Activated CD4-positive, alpha-beta memory T cell treated with anti-CD3 and anti-CD28 coated beads for 36 hours (primary cell): ENCODE measurements around the gene HFM1. TPM values are rescaled to one million over a fixed set of nuclear protein-coding genes. Genes with fewer than 3 reads are reported as not detected.
"Not testable (repeated sequence)": the region's sequence is repeated elsewhere in the genome, so short reads cannot be mapped to it uniquely, and the experiment has no call there.

Experiments used
- CTCF ChIA-PET: fragments of 350-600 bp; sonication (Branson Sonifier 250); formaldehyde crosslinking; loops from one replicate; lab custom pipeline; 2021; ENCODE audit warnings: antibody characterized with exemption, inconsistent platforms; lab: Charles Lee
- POLR2A ChIA-PET: fragments of 350-600 bp; sonication (Branson Sonifier 250); formaldehyde crosslinking; loops from one replicate; lab custom pipeline; 2021; ENCODE audit warnings: antibody characterized with exemption; lab: Charles Lee
- DNase-seq: peaks from one replicate; pipeline ENCODE4 v3.0.0-alpha.2; 2020
- H3K27ac Mint-ChIP-seq: one replicate; pipeline ENCODE4 v1.8.0; 2021; ENCODE audit warnings: mixed read lengths
- H3K27me3 Mint-ChIP-seq: one replicate; pipeline ENCODE4 v1.8.0; 2021; ENCODE audit warnings: mixed read lengths
- H3K36me3 Mint-ChIP-seq: one replicate; pipeline ENCODE4 v1.8.0; 2021; ENCODE audit warnings: mixed read lengths
- H3K4me1 Mint-ChIP-seq: one replicate; pipeline ENCODE4 v1.8.0; 2021; ENCODE audit warnings: low read depth, mixed read lengths
- H3K4me3 Mint-ChIP-seq: one replicate; pipeline ENCODE4 v1.8.0; 2021; ENCODE audit warnings: mild to moderate bottlenecking, mixed read lengths
- H3K9me3 Mint-ChIP-seq: one replicate; pipeline ENCODE4 v1.8.0; 2021; ENCODE audit warnings: mixed read lengths
- intact Hi-C: fragments of 100-400 bp; cut with micrococcal nuclease; formaldehyde crosslinking; loops from one replicate; pipeline ENCODE4 v1.15.1; 2023
- total RNA-seq, 2 experiments: library from RNA; stranded (reverse); gene quantifications; one replicate each; pipeline ENCODE4 v1.2.3, GENCODE V29; 2021

Gene HFM1
- total RNA-seq, 2 experiments from 2014 or later: not detected

- H3K27ac Mint-ChIP-seq: no peak overlapping the region
- no peaks in the 10 kb centered on the region for H3K9me3 Mint-ChIP-seq
- peaks cover 26% of the 10 kb centered on the region for H3K27me3 Mint-ChIP-seq
- ChIA-PET POLR2A (no interaction called here), CTCF (interaction anchor here (1.8 kb wide), 1 partner anchor 124 kb away, joined by 5 read pairs; no protein-coding TSS in a partner anchor)
- DNase-seq: no peak
- no peaks in the 10 kb centered on the region for H3K36me3 Mint-ChIP-seq
- peaks cover 4% of the 10 kb centered on the region for H3K4me1 Mint-ChIP-seq
- H3K4me3 Mint-ChIP-seq: no peak overlapping the region
- intact Hi-C loops: loop anchor here (10.0 kb wide), 1 partner anchor 518 kb away; no protein-coding TSS in a partner anchor
Measured at GRCh38 chr1:91406773-91407389, 2.2 kb upstream of the HFM1 start.

GRCh38 chr1:91402023-91402422 lies 2.6 kb downstream of the HFM1 start:
- Mint-ChIP-seq H3K27ac (no peak overlapping the region), H3K36me3 (no peaks in the 10 kb centered on the region), H3K9me3 (no peaks in the 10 kb centered on the region), H3K27me3 (peaks cover 37% of the 10 kb centered on the region), H3K4me1 (peaks cover 4% of the 10 kb centered on the region), H3K4me3 (no peak overlapping the region)
- DNase-seq: no peak
- ChIA-PET POLR2A (no interaction called here), CTCF (interaction anchor here (0.7 kb wide), 1 partner anchor 160 kb away, joined by 3 read pairs; no protein-coding TSS in a partner anchor)
- intact Hi-C loops: loop anchor here (1.0 to 10.0 kb wide), 3 partner anchors 120 to 523 kb away; no protein-coding TSS in a partner anchor

- H3K36me3 Mint-ChIP-seq: no peaks in the 10 kb centered on the region
- intact Hi-C loops: loop anchor here (10.0 kb wide), 1 partner anchor 525 kb away; no protein-coding TSS in a partner anchor
- DNase-seq: no peak
- no peaks in the 10 kb centered on the region for H3K9me3 Mint-ChIP-seq
- no peak overlapping the region for H3K27ac Mint-ChIP-seq
- CTCF ChIA-PET: interaction anchor here (0.7 kb wide), 1 partner anchor 39 kb away, joined by 3 read pairs; no protein-coding TSS in a partner anchor
- H3K4me1 Mint-ChIP-seq: peaks cover 4% of the 10 kb centered on the region
- peaks cover 26% of the 10 kb centered on the region for H3K27me3 Mint-ChIP-seq
- POLR2A ChIA-PET: no interaction called here
- no peak overlapping the region for H3K4me3 Mint-ChIP-seq
Measured at GRCh38 chr1:91400133-91400725, 4.4 kb downstream of the HFM1 start.

GRCh38 chr1:91398291-91398690 lies 6.3 kb downstream of the HFM1 start:
- H3K36me3 Mint-ChIP-seq: no peaks in the 10 kb centered on the region
- no peak overlapping the region for H3K27ac Mint-ChIP-seq
- no peaks in the 10 kb centered on the region for H3K9me3 Mint-ChIP-seq
- H3K27me3 Mint-ChIP-seq: peaks cover 19% of the 10 kb centered on the region
- ChIA-PET POLR2A (no interaction called here), CTCF (no interaction called here)
- no peaks in the 10 kb centered on the region for H3K4me1 Mint-ChIP-seq
- DNase-seq: no peak
- intact Hi-C loops: no loop called here
- no peak overlapping the region for H3K4me3 Mint-ChIP-seq

GRCh38 chr1:91397605-91398004 lies 7.0 kb downstream of the HFM1 start:
- no peak for DNase-seq
- no peak overlapping the region for H3K4me3 Mint-ChIP-seq
- H3K4me1 Mint-ChIP-seq: no peaks in the 10 kb centered on the region
- H3K27ac Mint-ChIP-seq: no peak overlapping the region
- H3K9me3 Mint-ChIP-seq: no peaks in the 10 kb centered on the region
- H3K27me3 Mint-ChIP-seq: peaks cover 16% of the 10 kb centered on the region
- ChIA-PET POLR2A (no interaction called here), CTCF (no interaction called here)
- no peaks in the 10 kb centered on the region for H3K36me3 Mint-ChIP-seq
- intact Hi-C loops: no loop called here

GRCh38 chr1:91393042-91393441 lies 11.6 kb downstream of the HFM1 start:
- Mint-ChIP-seq H3K9me3 (no peaks in the 10 kb centered on the region), H3K4me3 (no peak overlapping the region), H3K27ac (no peak overlapping the region), H3K4me1 (no peaks in the 10 kb centered on the region), H3K27me3 (peaks cover 7% of the 10 kb centered on the region), H3K36me3 (no peaks in the 10 kb centered on the region)
- ChIA-PET CTCF (no interaction called here), POLR2A (no interaction called here)
- DNase-seq: no peak
- intact Hi-C loops: no loop called here

GRCh38 chr1:91386109-91386508 lies 18.5 kb downstream of the HFM1 start:
- no peak for DNase-seq
- intact Hi-C loops: no loop called here
- H3K4me3 Mint-ChIP-seq: no peak overlapping the region
- ChIA-PET POLR2A (no interaction called here), CTCF (no interaction called here)
- no peak overlapping the region for H3K27ac Mint-ChIP-seq
- peaks cover 11% of the 10 kb centered on the region for H3K27me3 Mint-ChIP-seq
- H3K36me3 Mint-ChIP-seq: no peaks in the 10 kb centered on the region
- no peaks in the 10 kb centered on the region for H3K4me1 Mint-ChIP-seq
- no peaks in the 10 kb centered on the region for H3K9me3 Mint-ChIP-seq

- Mint-ChIP-seq H3K9me3 (no peaks in the 10 kb centered on the region), H3K4me1 (no peaks in the 10 kb centered on the region), H3K4me3 (no peak overlapping the region), H3K36me3 (no peaks in the 10 kb centered on the region), H3K27ac (no peak overlapping the region), H3K27me3 (peaks cover 9% of the 10 kb centered on the region)
- ChIA-PET POLR2A (no interaction called here), CTCF (no interaction called here)
- no peak for DNase-seq
- intact Hi-C loops: no loop called here
Measured at GRCh38 chr1:91383456-91383855, 21.2 kb downstream of the HFM1 start.

- intact Hi-C loops: no loop called here
- DNase-seq: no peak
- no peaks in the 10 kb centered on the region for H3K36me3 Mint-ChIP-seq
- peaks cover 4% of the 10 kb centered on the region for H3K27me3 Mint-ChIP-seq
- ChIA-PET POLR2A (interaction anchor here (0.6 kb wide), 1 partner anchor 526 kb away, joined by 4 read pairs; no protein-coding TSS in a partner anchor), CTCF (no interaction called here)
- no peak overlapping the region for H3K4me3 Mint-ChIP-seq
- H3K9me3 Mint-ChIP-seq: no peaks in the 10 kb centered on the region
- H3K4me1 Mint-ChIP-seq: no peaks in the 10 kb centered on the region
- no peak overlapping the region for H3K27ac Mint-ChIP-seq
Measured at GRCh38 chr1:91381844-91382243, 22.8 kb downstream of the HFM1 start.

- Mint-ChIP-seq H3K4me3 (no peak overlapping the region), H3K27me3 (no peaks in the 10 kb centered on the region), H3K36me3 (no peaks in the 10 kb centered on the region), H3K4me1 (no peaks in the 10 kb centered on the region), H3K27ac (no peak overlapping the region), H3K9me3 (no peaks in the 10 kb centered on the region)
- ChIA-PET POLR2A (no interaction called here), CTCF (no interaction called here)
- DNase-seq: no peak
- intact Hi-C loops: no loop called here
Measured at GRCh38 chr1:91374086-91374485, 30.6 kb downstream of the HFM1 start.

GRCh38 chr1:91372230-91372629 lies 32.4 kb downstream of the HFM1 start:
- H3K4me3 Mint-ChIP-seq, H3K27me3 Mint-ChIP-seq, intact Hi-C loops, DNase-seq, H3K36me3 Mint-ChIP-seq, H3K4me1 Mint-ChIP-seq, POLR2A ChIA-PET, H3K27ac Mint-ChIP-seq, H3K9me3 Mint-ChIP-seq, CTCF ChIA-PET: not testable (repeated sequence)

GRCh38 chr1:91349524-91349923 lies 55.1 kb downstream of the HFM1 start:
- no peak for DNase-seq
- no peaks in the 10 kb centered on the region for H3K4me1 Mint-ChIP-seq
- H3K9me3 Mint-ChIP-seq: peaks cover 10% of the 10 kb centered on the region
- CTCF ChIA-PET: no interaction called here
- H3K27ac Mint-ChIP-seq: no peak overlapping the region
- POLR2A ChIA-PET: no interaction called here
- H3K27me3 Mint-ChIP-seq: no peaks in the 10 kb centered on the region
- intact Hi-C loops: no loop called here
- H3K36me3 Mint-ChIP-seq: no peaks in the 10 kb centered on the region
- no peak overlapping the region for H3K4me3 Mint-ChIP-seq

- CTCF ChIA-PET: no interaction called here
- no peak for DNase-seq
- H3K9me3 Mint-ChIP-seq: no peaks in the 10 kb centered on the region
- H3K4me1 Mint-ChIP-seq: no peaks in the 10 kb centered on the region
- peaks cover 4% of the 10 kb centered on the region for H3K27me3 Mint-ChIP-seq
- H3K27ac Mint-ChIP-seq: no peak overlapping the region
- no peaks in the 10 kb centered on the region for H3K36me3 Mint-ChIP-seq
- POLR2A ChIA-PET: no interaction called here
- intact Hi-C loops: no loop called here
- H3K4me3 Mint-ChIP-seq: no peak overlapping the region
Measured at GRCh38 chr1:91346824-91347223, 57.8 kb downstream of the HFM1 start.
